Stimulated activated CD4-positive, alpha-beta T cell treated with anti-CD3 and anti-CD28 coated beads, Interleukin-12 subunit alpha, Interleukin-12 subunit beta, amount 100 ng/mL, for 48 hours (primary cell): ENCODE results near the gene STAT3.
"Not testable (repeated sequence)": the region's sequence is repeated elsewhere in the genome, so short reads cannot be mapped to it uniquely, and the experiment has no call there.

Experiments used
- DNase-seq, 3 donors: peaks; one replicate each; pipeline ENCODE4 v3.0.0-alpha.2; 2020; ENCODE audit warnings: low read depth in 2 of 3, low spot score in 1 of 3

STAT3 gene

DNA sequence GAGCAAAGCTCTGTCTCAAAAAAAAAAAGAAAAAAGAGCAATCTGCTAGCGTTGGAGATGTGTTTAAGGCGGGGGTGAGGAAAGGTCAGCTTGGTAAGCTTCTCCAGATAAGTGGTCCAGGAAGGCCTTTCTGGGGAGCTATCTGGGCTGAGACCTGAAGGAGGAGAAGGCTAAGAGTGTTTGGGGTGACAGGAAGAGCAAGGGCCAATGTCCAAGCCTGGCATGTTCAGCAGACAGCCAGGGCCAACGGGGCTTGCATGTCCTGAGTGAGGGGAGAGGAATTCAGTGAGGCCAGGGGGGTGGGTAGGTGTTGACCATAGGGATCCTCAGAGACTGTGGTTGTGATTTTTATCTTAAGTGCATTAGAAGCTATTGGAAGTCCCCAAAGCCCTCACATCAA is 84.5 kb downstream of the STAT3 start:
- no peak for DNase-seq

DNA sequence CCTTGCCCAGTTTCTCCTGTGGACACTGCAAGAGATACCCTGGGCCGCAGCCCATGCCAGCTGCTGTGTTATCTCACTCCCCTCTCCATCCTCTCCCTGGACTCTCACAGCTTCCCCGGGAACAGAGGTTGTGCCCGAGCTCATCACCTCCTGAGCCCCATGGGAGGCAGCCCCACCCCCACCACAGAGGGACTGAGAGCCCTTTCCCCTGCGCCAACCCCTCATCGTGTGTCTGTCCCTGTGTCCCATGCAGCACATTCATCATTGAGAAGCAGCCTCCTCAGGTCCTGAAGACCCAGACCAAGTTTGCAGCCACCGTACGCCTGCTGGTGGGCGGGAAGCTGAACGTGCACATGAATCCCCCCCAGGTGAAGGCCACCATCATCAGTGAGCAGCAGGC is 87.2 kb downstream of the STAT3 start:
- DNase-seq, result no peak

DNA sequence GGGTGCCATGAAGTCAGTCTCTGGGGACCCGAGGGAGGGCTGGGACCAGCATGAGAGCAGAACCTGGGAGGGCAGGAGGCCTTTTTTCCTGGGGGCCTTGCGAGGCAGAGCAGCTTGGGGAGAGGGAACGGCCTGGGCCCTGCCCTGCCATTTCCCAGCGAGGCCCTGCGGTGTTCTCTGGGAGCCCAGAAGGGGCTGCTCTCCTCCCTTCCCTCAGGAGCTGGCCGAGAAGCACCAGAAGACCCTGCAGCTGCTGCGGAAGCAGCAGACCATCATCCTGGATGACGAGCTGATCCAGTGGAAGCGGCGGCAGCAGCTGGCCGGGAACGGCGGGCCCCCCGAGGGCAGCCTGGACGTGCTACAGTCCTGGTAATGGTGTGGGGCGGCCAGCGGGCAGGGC is 88.3 kb downstream of the STAT3 start:
- not testable (repeated sequence) for DNase-seq

DNA sequence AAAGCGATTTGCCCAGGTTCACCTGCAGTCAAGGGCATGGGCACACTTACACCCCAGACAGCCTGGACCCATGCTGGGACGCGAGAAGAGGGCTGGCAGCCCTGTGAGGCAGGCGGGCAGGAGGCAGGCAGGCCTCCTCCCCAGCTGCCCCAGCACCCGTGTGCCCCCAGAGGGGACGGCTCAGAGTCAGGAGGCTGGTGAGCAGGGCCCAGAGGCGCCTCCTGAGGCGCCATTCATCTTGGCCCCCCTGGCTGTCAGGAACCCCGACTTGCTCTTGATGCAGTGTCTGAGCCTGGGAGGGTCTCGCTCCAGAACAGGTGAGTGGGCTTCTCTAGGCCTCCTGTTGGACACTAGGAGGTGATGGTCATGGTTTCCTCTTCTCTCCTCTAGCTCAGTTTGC is 88.9 kb downstream of the STAT3 start:
- DNase-seq, result not testable (repeated sequence)

DNA sequence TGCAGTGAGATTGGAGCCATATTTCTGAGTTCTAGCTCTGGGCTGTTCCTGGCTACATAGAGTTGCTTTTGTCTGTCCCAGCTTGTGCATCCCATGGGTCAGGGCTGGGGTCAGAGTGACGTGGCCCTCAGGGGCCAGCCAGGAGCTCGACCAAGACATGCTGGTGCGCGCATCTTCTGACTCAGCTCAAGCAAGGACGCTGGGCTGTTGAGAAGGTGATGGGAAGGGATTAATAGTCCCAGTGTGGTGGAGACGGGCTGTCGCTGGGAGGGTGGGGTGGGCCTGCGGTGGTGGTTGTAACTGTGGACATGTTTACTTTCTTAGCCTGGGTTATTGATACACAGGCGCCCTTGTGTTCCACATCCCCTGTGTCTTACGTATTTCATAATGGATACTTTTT is 90.5 kb downstream of the STAT3 start:
- not testable (repeated sequence) for DNase-seq

DNA sequence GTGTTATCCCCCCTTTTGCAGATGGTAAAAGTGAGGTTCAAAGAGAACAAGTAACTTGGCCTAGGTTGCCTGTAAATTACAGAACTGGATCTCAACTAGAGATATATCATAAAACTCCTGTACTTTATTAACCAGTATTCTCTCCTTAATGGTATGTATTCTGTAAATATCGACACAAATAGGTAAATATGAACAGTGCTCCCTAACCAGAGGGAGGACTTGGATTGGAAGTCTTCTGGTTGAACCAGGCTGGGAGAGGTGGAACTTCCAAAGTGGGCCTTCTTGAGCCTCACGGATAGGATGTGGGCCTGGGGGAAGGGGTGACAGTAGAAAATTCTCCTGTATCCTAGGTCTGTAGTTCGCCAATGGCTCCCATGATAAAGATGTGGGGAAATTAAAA is 92.2 kb downstream of the STAT3 start:
- no peak for DNase-seq

DNA sequence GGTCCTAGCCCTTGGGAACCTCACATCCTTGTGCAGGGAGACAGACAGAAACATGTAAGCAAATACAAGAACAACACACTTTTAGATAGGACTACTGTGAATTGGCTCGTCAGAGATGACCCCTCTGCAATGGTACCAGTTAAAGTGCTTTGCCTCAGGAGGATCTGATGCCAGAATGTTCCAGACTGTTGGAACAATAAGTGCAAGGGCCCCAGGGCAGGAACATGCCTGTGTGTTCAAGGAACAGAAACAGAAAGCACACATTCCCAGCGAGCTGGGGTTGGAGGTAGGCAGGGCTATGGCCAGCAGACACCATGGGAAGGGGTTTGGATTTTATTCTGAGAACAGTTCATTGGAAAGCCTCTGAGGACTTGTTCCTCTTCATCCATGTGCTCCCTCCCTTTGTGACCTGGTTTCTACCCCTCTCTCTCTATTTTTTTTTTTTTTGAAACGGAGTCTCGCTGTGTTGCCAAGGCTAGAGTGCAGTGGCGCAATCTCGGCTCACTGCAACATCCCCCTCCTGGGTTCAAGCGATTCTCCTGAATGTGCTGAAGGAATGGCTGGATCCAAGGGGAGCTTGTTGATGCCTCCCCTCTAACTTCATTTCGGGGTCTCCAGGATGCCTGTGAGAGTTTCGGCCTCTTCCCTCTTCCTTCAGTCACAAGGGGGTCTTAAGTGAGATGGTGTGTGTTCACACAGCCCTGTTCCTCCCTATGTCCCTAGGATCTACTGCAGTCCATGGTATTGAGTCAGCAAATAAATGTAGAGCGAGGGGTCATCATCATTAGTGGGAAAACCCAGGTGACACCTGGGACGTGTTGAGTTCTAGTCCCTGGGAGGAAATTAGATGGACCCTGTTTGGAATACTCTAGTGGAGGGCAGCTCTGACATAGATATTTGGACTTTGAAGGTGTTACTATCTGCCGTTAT is 93.5 kb downstream of the STAT3 start:
- no peak for DNase-seq

DNA sequence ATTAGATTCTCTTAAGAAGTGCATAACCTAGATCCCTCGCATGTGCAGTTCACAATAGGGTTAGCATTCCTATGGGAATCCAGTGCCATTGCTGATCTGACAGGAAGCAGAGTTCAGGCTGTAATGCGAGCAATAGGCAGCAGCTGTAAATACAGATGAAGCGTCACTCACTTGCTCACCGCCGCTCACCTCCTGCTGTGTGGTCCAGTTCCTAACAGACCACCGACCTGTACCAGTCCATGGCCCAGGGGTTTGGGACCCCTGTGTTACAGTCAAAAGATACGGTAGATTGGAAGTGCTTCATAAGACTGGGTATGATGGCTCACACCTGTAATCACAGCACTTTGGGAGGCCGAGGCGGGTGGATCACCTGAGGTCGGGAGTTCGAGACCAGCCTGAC is 97.1 kb downstream of the STAT3 start:
- DNase-seq, result no peak

DNA sequence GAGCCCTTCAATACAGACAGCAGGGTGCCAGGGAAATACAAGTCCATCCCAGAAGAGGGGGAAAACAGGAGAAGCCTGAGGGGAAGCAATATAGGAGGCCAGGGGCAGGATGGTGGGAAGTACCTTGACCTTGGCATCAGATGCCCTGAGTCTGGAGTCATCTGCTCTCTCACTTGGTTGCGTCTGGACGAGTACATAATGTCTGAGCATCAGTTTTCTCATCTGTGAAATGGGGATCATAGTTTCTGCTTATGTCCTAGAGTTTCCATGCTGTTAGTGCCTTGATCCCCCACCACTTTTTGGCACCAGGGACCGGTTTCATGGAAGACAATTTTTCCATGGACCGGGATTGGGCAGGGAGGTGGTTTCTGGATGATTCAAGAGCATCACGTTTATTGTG is 97.7 kb downstream of the STAT3 start:
- DNase-seq, result no peak

DNA sequence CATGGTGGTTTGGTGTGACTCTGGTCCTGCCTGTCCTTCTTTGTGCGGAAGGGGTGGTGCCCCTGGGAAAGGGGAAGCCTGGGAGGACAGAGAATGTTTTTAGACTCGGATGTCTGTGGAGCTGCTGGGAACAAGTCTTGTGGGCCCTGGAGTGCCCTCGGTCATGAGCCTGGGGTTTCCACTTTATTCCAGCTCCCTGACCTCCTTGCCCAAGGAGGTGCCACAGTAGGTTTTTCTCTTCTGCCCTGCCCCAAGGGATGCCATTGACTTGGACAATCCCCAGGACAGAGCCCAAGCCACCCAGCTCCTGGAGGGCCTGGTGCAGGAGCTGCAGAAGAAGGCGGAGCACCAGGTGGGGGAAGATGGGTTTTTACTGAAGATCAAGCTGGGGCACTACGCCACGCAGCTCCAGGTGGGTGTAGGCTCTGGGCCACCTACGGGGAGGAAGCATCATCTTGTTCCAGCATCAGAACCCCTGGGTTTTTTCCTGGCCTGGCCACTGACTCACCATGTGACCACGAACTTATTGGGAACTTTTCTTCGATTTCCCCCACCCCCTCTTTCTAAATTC is 98.5 kb downstream of the STAT3 start:
- peak; percentile 53 to 62 (median 58) for DNase-seq

DNA sequence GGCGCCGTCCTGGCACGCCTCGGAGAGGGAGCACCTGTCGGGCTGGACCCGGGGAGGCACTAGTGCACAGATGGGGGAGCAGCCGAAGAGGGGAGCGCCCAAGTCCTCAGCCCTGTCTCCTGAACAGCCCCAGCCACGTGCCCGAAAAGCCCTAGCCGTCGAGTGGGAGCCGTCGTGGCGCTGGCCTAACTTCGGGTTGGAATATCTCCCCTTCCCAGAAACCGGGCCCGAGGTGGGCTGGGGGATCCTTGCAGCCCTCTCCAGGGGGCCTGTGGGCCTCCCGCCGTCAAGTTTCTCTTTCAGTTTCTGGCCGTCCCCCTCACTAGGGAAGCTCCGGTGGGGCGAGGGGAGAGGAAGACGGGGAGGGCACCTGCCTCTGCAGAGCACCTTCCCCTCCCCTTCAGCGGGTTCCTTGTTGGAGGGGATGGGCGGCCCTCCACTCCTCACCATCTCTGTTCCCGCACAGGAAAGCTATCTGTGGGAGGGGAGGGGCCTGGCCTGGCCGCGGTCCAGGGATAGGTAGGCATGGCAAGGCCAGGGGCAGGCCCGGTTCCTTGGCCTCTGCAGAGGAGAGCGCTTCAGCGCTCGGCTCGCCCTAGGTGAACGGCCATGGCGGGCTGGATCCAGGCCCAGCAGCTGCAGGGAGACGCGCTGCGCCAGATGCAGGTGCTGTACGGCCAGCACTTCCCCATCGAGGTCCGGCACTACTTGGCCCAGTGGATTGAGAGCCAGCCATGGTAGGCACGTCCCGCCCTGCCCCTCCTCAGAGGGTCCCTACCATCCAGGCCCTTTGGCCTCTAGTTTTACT is 99.2 kb downstream of the STAT3 start:
- DNase-seq, result peak in 1 of 3 donors; percentile 46

DNA sequence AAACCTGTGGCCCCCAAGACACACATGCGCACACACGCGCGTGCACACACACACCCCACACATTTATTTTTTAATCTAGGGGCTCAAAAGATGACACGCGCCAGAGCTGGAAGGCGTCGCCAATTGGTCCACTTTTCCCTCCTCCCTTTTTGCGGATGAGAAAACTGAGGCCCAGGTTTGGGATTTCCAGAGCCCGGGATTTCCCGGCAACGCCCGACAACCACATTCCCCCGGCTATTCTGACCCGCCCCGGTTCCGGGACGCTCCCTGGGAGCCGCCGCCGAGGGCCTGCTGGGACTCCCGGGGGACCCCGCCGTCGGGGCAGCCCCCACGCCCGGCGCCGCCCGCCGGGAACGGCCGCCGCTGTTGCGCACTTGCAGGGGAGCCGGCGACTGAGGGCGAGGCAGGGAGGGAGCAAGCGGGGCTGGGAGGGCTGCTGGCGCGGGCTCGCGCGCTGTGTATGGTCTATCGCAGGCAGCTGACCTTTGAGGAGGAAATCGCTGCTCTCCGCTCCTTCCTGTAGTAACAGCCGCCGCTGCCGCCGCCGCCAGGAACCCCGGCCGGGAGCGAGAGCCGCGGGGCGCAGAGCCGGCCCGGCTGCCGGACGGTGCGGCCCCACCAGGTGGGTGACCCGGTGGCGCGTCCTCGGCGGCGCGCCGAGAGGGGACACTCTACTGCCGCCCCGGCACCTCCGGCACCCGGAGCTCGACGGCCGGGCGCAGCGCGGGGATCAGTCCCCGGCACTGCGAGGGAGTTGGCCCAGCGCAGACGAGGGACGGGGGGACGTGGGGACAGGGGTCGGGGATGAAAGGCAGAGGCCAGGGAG is 100.1 kb downstream of the STAT3 start, which contains the start of gene STAT5A:
Gene STAT5A (plus strand): TSS at position 522 of the 826 bp plus-strand sequence. CDS start 914 bp downstream, outside the sequence.
- peak; percentile 63 to 72 (median 65) for DNase-seq

DNA sequence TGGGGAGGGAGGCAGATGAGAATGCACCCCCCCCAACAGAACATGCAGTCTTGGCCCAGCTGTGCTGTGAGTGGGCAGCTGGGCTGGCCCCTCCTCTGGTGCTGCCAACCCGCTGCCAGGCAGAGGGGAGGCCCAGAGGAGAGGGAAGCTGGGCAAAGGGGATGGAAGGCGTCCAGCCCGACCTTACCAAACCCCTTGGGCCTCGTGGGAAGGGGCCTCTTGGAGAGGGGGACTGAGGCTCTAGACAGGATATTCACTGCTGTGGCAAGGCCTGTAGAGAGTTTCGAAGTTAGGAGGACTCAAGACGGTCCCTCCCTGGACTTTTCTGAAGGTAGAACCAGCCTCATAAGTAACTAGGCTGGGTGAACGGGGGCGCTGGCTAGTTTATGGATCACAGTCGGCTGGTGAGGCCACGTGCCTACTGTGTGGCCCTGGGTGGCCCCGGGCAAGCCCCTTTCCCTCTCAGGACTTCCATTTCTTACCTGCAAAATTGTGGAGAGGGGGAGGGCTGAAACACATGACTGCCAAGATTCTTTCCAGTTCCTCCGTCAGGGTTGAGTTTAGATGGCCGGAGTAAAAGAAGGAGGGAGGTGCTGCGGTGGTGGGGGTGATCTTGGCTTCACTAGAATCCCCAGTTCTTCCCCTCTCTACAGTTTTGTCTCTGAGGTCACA is 100.8 kb downstream of the STAT3 start:
- peak in 1 of 3 donors; percentile 29 for DNase-seq

DNA sequence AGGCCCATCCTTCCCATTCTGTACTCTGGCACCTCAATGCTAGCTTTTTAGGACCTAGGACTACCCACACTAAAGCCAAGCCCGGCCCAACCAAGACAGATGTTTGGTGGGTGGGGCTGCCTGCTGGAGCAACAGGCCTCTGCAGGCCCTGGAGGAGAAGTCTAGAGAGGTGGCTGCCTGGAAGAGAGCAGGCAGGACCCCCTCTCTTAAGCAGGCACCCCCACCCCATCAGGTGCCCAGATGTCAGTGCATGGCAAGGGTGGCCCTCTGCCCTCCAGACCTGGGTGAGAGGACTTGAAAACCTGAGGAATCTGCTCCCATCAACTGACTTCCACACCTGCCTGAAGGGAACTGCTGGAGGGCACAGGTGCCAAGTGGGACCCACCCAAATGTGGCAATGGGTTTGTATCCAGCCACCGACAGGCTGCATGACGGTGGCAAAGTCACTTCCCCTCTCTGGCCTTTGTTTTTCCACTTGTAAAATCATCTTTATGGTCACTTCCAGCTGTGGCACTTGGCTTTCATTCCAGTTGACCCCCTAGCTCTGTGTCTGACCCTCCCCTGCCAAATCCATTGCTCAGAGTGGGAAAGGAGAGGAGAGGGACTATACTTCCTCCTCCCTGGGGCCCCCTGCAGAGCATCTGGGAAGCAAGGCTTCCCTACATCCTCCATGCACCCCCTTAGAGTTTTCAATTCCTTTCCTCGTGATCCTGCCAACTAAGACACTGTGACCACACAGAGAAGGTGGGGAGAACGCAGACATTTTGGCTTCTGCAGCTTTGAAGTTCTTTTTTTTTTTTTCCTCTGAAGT is 101.6 kb downstream of the STAT3 start:
- no peak for DNase-seq

DNA sequence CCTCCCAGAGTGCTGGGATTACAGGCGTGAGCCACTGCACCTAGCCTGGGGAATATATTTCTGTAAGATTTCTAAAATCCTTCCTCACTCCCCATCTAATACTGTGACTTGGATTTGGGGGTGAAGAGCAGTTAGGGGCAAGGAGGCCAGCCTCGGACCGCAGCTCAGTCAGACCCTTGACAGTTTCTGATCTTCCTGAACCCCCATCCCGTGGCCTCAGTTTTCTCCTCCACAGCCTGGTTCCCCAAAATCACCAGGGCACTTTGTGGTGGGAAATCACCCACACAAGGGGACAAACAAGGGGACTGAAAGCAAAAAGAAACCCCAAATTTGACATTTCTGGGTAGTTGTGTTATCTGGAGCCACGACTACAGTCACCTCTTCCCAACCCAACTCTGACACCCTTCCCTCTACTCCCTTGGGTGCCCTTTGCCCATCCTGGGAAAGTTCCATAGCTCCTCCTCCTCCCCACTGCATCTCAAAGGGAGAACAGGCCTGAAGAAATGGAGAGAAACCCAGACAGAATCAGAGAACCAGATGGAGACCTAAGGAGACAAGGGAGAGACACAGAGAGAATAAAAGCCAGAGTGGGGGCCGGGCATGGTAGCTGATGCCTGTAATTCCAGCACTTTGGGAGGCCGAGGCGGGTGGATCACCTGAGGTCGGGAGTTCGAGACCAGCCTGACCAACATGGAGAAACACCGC is 102.7 kb downstream of the STAT3 start:
- DNase-seq, result no peak

DNA sequence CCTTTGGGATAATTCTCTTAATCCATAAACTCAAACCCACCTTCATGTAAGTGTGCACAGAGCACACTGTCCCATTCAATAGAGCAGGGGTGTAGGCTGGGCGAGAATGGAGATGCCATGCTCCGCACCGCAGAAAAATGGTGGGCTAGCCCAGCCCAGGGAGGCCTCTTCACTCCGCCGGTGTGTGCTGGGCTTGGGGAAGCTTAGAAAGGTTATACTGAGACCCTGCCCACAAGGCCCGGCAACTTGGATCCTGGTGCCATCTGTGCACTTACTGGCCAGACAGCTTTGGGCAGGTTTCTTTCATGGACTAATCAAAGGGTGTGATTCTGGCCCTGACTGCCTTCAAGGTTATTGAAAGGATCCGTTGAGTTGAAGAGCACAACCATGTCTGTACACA is 103.7 kb downstream of the STAT3 start:
- DNase-seq, result no peak

DNA sequence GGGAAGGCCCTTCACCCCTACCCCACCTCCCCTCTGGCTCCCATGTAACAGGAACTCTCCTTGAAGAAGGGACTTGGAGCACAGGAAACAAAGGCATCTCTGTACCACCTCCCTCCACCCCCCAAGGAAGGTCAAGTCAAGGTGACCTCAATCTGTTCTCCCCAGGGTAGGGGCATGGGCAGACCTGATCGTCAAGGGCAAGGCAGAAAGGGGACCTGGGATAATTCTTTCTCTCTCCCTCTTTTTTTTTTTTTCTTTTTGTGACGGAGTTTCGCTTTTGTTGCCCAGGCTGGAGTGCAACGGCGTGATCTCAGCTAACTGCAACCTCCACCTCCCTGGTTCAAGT is 104.2 kb downstream of the STAT3 start:
- DNase-seq, result no peak

DNA sequence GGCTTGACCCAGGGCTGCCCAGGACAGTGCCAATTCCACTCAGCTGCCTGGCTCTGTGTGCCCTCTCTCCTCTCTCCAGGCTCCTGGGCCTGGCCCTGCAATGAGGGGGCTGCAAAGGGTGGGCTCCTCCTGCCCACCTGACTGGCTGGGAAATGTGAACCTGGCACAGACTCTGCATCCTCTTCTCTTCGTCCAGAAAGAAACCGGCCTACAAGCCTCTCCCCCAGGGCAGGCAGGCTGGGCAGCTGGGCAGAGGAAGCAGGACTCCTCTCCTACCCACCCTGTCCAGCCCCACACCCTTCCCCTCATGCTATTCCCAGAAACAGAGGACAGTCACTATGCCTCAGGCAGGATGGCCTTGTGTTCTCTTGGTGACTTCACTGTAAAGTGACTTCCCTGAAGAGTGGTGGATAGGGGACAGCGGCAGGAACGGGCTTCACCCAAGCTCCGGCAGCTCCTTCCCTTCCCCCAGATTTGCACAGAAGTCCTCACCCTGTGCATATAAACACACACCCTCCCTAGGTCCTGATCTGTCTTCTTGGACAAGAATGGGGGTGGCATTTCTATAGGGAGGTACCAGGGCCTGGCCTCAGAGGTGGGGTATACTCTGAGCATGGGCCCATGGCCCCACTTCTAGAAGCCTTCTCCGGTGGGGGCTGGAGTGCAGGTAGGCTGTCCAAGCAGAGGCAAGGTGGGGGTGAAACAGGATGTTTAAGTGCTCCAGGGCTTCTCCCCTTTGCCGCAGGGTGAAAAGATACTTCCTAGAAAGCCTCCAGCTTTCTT is 104.8 kb downstream of the STAT3 start:
- no peak for DNase-seq
